NOMO-1 (cell line): Measurements from ENCODE around the gene ATRN.

ENCODE experiments used
- DNase-seq, 2 experiments: peaks; one replicate each; lab custom pipeline; 2025; ENCODE audit not compliant: unreplicated experiment in 2 of 2; lab: John Stamatoyannopoulos, UW

ATRN gene

DNA sequence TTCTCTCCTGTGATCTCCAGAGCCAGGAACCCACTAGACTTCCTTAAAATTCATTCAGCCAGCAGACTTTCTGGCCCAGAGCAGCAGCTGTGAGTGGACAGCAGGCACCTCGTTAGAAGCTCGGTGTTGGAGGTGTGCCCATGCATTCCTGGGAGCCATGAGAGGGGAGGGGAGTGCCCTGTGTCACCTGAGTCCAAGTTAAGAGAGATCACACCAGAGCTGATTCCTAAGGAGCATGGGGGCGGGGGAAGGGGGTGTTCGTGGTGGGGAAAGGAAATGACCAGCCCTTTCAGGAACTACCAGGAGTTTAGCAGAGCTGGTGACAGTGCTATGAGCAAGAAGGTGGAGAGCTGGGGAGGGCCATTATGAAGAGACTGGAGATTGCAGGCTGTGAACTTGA lies 145.4 kb downstream of the ATRN start:
- no peak for DNase-seq

DNA sequence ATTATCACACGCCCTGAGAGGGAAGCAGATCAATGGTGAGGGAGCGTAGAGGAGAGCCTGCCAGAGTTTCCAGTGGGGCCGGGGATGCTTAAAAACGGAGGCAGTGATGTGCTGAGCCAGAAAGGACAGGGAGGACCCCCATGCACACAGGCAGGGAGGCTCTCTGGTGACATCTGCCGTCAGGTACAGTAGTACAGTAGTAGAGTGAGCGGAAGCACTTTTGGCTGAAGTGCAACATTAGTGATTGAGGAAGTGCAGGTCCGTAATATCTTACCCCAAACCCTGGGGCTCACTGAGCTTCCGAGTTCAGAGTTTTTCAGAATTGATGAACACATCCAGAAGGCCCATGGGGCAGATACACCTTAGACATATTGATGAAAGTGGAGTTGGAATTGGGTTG lies 150.3 kb downstream of the ATRN start:
- peak; percentile 31 to 54 for DNase-seq

DNA sequence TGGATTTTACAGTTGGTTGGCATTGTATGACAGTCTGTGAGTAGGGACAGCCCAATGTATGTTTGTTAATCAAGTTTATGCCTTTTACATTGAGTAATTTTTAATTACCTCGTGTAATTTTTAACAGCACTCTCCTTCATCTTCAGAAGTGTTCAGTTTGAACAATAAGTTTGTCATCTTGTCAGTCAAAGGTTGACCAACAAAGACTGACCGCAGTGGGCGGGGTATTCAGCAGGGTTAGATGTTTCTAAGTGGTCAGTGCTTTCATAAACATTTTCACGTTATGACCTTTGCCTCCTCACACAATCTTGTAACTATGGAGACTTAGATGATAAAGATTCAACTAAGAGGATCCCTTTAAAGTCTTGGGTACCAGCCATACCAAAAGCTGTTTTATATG lies 151.6 kb downstream of the ATRN start:
- DNase-seq = no peak

DNA sequence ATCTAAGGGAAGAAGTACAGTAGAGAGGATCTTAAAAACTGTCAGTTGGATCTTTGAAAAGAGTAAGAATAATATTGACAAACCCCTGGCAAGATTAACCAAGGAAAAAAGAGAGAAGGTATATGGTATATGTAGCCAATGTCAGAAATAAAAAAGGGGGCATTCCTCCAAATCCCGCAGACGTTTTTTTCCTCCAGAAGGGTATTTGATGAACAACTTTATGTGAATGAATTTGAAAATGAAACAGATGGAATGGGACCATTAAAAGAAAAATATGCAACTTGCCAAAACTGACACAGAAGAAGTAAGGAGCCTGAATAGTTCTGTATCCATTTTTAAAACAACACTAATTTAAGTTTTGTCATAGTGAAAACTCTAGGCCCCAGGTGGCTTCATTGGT lies 156.7 kb downstream of the ATRN start:
- no peak for DNase-seq

DNA sequence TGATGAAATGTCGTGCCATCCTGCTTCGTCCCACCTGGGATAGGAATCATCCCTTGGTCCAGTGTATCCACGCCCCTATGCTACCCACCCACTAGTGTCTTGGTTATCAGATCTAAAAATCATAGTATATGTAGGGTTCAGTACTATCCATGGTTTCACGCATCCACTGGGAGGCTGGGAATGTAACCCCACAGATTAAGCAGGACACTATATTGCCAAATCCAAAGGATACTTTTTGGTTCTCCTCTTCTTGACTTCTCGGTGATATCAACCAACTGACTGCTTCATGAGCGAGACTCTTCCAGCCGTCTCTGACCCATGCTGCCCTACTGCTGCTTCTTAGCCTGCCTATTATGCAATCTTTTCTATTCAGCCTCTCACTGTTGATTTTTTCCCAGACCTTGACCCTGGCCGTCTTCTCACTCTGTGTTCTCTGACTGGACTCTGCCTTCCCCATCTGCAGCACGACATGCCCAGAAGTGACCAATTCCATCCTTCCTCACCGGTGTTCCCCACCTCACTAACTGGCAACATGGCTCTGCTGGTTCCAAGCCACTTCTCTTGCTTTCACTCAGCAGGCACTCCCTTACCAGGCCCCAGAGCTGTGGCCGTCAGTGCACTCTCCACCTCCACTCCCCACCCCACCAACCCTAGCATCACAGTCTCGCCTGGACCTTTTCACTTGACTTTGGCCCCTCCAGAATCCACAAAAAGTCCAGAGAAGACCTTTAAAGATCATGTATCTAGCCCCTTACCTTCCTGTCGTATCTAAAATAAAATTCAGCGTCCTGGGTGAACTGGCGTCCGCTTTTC lies 157.9 kb downstream of the ATRN start:
- DNase-seq = no peak

DNA sequence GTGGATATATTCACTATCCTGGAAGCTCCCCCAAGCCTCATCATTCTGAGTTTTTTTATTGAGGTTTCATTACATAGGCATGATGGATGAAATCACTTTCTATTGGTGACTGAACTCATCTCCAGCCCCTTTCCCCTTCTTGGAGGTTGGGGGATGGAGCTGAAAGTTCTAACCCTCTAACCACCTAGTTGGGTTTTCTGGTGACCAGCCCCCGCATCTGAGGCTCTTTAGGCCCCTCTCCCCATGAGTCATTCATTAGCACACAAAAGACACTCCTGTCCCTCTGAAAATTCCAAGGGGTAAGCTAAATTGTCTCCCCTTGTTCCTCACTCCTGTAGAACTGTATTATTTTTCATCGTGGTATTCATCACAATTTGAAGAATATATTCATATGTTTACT lies 159.1 kb downstream of the ATRN start:
- no peak for DNase-seq

DNA sequence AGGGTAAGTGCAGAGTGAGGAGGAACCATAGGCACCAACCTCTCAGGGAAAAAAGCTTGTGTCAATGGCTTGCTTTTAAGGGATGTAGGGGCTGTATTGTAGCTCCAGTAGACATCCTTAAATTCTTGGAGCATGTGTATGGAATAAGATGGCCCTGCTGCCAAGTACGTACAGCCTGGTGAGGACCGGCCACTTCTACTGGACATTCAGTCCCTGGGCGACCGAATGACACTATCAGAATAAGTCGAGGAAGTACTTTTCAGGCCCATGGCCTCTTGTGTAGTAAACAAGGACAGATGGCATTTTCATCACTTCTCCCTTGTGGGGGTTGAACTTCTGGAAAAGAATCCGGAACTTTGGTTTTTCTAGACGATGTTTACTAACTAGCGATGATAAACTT lies 159.6 kb downstream of the ATRN start:
- DNase-seq = no peak

DNA sequence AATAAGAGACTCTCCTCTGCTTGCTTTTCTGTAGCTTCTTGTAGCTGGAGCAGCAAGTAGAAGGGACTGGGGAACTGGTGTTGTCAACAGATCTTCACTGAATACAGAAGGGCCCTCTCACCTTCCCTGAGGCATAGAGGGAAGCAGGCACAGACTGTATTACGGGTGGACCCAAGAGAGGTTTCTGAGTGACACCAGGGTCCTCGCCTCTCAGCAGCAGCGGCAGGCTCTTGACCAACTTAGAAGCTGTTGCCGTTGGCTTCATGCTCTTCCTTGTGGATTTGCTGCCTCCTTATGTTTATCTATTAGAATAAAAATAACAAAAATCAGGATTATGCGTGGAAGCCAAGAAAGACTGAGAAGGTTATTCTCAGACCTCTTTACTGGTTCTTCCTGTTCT lies 160.7 kb downstream of the ATRN start:
- no peak for DNase-seq

DNA sequence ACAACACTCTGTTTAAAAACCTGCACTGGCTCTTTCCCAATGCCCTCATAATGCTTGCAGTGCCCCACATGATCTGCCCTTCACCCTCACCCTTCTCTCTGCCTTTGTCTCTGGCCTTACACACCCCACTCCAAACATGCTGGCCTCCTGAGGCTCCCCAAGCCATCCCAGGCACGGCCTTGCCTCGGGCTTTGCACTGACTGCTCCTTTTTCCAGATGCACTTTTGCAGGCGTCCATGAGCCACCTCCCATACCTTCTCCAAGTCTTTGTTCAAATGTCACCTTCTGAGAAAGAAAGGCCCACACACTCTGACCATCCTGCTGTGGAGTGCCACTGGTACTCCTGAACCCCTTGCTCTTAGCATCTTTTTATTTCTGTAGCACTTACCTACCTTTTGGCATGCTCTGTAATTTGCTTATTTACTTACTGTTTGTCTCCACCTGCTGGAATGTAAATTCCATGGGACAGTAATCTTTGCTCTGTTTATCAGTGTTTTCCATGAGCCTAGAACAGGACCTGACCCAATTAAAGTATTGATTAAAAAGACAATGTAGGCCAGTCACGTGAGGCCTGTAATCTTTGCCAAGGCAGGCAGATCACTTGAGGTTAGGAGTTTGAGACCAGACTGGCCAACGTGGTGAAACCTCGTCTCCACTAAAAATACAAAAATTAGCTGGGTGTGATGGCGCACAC lies 161.6 kb downstream of the ATRN start:
- no peak for DNase-seq

DNA sequence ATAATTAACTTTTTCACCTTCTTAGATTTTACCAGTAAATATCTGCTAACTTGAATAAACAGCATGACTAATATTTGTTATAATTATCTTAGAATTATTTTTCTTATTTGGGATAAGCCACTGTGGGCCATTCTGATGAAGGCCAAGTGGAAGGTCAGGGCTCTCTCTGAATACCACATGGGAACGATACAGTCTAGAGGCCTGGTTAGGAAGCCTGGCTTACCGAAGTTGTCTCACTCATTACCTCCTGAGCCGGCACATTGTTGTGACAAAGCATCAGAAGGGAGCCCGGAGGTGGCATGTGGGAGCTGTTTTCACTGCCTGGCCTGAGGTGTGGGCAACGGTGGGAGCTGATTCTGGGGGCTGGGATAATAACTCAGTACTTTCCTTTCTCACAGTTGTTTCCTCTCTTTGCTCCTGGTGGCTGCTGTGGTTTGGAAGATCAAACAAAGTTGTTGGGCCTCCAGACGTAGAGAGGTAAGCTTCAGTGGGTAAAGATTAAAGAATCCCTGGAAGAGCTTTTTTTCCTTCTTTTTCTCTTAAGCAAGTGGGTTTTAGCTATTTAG lies 163.2 kb downstream of the ATRN start:
- no peak for DNase-seq

DNA sequence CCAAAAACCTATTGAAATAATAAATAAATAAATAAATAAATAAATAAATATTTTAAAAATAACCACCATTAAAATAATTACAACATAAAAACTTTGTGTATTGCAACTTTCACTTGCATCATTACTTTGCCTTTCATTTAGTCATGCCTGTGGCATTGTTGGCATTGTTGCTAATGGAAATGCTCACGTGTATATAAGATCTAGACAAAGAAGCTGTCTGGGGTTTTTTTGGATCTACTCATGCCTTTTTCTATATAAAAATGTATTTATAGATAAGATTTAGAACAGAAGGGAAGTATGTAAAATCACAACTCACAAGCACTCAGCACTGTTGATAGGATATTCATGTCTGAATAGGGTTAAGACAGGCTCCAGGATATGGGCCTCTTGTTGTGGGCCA lies 164.5 kb downstream of the ATRN start:
- no peak for DNase-seq

DNA sequence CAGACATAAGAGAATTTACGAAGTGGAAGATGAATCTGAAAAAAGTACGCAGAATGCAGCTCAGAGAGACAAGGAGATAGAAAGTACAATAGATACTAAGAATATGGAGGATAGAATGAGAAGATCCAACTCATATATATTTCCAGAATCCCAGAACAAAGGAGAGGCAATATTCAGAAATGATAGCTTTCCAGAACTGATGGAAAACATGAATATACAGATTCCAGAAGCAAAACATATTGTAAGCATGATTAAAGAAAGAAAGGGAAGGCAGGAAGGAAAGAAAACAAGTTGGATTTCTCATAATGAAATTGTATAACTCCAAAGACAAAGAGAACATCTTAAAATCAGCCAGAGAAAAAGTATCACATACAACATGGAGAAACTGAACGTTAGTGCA lies 169.4 kb downstream of the ATRN start:
- no peak for DNase-seq

DNA sequence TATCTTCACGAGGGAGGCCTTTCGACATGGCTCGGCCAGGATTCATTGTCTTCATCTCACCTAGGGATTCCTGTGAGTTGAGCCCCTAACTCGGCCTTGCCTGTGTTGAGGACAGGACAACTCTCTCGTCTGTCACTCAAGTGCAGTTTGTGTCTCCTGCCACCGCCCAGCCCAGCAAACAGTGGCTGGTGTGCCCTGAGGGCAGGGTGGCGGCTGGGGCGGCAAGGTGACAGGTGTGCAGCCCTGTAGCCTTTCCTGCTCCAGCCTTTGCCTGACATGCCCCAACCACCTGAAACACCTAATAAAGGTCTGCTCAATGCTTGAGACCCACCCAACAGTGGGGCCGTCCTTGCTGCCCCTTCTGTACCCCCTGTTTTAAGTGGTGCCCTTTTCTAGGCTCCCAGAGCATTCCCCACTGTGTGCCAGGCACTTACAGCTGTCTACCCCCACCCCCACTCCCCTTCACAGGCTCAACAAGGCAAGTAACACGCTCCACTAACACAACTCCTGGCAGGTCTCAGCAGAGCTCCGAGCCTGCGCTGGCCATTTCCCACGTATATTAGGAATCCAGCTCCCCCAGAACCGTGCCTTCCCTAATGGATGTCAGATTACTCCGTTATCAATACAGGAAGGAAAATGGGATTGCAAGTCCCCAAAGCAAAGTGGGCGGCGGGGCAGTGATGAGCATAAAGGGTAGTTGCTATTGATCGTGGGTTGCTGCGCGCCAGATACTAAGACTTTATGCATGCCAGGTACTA lies 174.7 kb downstream of the ATRN start:
- DNase-seq = no peak

DNA sequence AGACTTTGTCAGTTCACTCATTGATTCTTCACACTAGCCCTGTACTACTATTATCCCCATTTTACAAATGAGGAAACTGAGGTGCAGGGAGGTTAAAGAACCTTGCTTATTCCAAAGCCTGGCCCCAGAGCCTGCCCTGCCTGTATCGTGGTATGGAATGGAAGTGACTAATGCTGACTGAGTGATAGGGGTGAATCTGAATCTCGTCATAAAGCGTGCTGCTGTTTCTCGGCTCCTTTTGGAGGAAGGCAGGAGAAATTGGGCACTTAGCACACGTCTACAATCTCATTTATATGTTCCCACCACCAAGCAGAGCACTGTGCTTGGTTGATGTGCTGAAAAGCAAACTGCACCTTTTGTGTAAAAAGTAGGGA lies 175.2 kb downstream of the ATRN start:
- no peak for DNase-seq

DNA sequence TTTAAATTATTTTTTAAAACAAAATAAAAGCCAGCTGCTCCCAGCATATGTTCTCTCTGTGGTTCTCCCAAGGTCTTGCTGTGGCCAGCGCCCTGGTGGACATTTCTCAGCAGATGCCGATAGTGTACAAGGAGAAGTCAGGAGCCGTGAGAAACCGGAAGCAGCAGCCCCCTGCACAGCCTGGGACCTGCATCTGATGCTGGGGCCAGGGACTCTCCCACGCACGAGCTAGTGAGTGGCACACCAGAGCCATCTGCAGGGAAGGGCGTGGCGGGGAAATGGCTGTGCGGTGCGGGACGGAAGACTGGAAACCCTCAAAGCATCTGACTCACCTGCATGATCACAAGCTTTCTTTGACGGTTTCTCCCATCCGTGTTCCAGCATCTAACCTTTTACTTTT lies 175.8 kb downstream of the ATRN start:
- DNase-seq = no peak

DNA sequence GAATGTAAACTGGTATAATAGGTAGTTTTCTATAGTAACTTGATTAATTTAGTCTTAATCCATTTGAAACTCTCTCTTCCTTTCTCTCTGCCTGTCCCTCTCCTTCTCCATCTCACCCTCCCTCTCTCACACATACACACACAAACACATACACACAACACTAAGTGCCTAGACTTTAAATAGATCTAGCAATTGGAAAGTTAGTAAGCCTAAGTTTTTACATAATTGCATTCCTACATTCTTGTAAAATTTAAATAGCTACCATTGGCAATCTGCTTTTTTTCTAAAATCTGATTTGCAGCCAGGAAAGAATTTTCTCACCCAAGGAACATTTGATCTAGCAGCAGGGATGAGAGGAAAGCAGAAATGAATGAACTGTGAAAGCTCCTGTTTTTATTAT lies 176.7 kb downstream of the ATRN start:
- DNase-seq = no peak

DNA sequence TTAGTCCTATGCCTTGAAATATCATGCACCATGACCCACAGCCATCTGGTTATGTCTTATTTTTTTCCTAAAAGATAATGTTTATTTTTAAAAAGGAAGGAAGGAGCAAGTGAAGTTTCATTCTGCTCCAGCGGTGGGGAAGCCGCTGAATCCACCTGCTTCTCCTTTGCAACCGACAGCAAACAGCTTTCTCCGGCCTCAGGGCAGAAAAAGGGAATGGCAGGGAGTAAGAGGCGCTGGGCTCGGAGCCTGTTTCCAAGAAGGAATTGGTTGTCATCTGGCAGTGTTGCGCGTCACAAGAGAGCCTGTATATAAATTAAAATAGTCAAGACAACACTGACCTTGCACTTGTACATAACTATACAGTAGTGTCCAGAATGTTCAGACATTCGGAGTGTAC lies 178.1 kb downstream of the ATRN start:
- no peak for DNase-seq

DNA sequence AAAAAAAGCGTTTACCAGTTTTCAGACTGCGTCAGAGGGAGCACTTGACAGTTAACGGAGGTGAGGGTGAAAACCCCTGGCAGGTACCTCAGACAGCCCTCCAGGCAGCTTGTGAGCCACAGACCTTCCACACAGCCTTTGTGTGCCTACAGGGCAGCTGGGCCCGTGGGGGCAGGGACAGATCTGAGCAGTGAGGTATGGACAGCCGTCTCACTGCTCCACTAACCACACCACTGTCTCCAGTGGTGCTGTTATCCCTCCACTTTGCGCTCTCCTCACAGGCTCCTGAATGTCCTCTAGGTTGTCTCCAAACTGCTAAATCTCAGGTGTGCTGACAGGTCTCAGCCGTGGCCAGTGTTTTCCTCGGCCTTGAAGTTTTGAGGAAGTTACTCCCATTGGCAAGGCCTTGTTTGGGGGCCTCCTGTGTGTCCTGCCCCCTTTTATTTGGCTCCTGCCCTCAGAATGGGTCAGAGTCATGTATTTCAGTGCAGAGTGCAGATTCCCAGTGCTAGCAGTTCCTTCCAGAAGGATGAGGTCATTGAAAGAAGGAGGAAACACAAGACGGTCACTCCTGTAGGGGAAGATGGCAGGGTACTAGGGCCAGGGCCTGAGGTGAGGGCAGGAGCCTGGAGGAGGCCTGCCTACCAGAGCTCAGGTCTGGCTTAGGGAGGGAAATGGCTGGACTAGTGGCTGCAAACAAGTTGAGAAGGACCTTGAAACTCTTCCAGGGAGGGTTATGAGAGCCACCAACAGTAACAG lies 180.6 kb downstream of the ATRN start:
- no peak for DNase-seq

DNA sequence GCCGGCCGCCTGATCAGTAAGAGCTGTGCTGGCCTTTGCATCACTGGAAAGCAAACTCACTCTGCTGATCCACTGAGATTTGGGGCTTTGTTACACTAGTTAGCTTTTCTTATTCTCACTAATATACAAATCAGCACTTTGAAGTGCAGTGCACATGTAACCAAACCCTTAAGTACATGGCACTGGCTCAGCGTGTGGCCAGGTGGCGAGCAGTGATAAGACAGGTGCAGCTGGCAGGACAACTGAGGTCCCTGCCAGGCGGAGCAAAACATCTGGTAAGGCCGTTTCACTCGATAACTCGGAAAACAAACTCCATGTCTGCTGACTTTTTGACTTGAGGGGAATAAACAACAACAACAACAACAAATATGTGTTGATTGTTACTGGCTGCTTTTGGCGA lies 181.4 kb downstream of the ATRN start:
- no peak for DNase-seq

DNA sequence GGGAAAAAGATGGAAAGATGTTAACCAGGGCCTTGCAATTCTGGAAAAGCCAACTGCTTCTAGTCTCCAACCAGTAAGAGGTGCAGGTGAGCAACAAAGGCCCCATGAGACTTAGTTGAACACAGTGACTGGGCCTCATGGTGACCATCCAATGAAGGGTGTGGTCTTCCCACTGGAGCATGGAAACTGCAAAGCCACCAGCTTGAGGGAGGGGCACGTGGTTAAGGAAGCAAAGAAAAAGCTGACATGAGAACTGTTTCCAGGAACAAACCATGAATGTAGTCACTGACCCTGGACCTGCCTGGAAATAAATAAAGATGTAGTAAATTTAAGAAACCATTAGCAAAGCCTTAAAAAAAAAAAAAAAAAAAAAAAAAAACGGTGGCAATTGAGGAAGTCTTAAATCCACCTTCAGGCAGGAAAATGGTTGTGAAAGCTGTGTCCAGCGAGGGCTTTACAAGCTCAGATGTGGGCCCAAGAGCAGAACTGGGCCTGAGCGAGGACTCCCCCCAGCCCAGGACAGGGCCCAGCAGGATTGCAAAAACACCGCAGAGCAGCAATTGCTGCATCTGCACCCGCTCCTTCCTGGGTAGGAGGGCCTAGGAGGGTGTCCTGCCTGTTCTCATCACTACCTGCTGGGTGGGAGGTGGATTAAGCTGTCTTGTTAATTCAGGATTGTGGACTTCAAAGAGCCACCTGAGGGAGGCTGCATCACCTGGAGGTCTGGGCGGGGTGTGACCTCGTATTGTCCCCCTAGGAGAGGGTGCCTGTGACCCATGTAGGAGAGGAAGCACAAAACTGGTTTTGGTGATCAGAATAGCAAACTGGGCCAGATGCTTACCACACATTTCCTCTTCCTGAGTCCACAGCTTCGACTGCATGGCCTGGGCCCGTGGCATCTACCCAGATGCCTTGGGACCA lies 182.1 kb downstream of the ATRN start:
- peak; percentile 55 for DNase-seq
